Measurements from ENCODE around the gene RAB40B.

Gene RAB40B

DNA sequence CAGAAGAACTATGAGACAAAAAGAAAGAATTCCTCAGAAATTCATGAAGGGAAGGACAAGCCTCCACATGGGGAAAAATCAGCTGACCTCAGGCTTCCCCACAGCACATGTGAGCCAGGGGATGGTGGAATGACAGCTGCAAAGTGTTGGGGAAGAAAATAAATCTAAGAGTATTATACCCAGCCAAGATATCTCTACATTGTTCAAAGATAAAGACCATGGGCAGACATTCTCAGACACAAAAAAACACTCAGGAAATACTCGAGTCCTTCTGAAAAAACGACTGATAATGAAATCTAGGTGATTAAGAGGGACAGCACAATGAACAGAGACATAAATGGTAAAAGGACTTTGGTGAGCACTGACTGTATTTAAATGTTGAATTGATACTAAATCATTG lies 3.9 kb downstream of the RAB40B start:
- in situ Hi-C loops (cut with MboI; ENCODE audit: low sequenced_read_pairs) = no loop called here

- in situ Hi-C loops (cut with MboI; ENCODE audit: low sequenced_read_pairs) = no loop called here
These were observed 5.2 kb downstream of the RAB40B start for GRCh38 chr17:82693168-82693867.

DNA sequence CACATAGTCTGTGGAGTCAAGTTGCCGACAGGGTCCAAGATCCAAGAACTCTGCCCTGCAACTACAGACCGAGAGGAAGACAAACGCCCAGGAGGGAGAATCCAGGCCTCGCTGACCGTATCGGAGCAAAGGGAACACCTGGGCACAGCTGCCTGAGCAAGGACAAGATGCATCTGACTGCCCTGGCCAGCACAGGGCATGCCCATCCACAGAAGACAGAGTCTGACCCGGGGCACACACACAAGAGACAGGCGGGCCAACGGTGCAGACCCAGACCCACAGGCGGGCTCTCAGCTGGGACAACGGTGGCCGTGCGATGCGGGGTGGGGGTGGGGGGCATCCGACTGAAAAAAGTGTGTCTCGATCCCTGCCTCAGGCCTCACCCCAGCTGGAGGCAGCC lies 6.2 kb downstream of the RAB40B start:
- in situ Hi-C loops (cut with MboI; ENCODE audit: low sequenced_read_pairs) = no loop called here

GRCh38 chr17:82691714-82692113 lies 6.8 kb downstream of the RAB40B start:
- in situ Hi-C loops (cut with MboI; ENCODE audit: low sequenced_read_pairs) = no loop called here

- in situ Hi-C loops (cut with MboI; ENCODE audit: low sequenced_read_pairs) = no loop called here
These were observed 7.6 kb downstream of the RAB40B start for GRCh38 chr17:82690786-82691489.

GRCh38 chr17:82689077-82689476 lies 9.4 kb downstream of the RAB40B start:
- in situ Hi-C loops (cut with MboI; ENCODE audit: low sequenced_read_pairs) = no loop called here

- in situ Hi-C loops (cut with MboI; ENCODE audit: low sequenced_read_pairs) = no loop called here
These were observed 10.6 kb downstream of the RAB40B start for GRCh38 chr17:82687871-82688270.

DNA sequence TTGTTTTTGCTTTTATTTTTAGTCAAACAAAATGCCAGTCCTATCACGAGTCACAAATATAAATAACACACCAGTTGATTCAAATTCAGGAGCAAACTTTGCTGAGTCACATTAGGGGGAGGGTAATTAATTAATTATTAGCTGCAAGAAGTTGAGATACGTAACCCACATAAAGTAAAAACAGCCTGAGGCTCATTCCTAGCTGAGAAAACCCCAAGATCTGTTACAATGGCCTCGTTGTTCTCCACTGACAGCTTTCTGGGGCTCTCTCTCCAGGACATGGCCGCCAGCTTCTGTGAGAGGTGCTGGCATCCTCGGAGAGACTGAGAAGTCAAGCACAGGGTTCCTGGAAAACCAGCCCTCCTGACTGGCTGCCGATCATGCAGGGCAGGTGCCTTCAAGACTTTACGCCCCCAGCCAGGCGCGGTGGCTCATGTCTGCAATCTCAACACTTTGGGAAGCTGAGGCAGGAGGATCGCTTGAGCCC lies 11.1 kb downstream of the RAB40B start:
- in situ Hi-C loops (cut with MboI; ENCODE audit: low sequenced_read_pairs) = no loop called here

- in situ Hi-C loops (cut with MboI; ENCODE audit: low sequenced_read_pairs) = no loop called here
These were observed 11.9 kb downstream of the RAB40B start for GRCh38 chr17:82686366-82687324.

GRCh38 chr17:82685291-82685690 lies 13.2 kb downstream of the RAB40B start:
- in situ Hi-C loops (cut with MboI; ENCODE audit: low sequenced_read_pairs) = no loop called here

DNA sequence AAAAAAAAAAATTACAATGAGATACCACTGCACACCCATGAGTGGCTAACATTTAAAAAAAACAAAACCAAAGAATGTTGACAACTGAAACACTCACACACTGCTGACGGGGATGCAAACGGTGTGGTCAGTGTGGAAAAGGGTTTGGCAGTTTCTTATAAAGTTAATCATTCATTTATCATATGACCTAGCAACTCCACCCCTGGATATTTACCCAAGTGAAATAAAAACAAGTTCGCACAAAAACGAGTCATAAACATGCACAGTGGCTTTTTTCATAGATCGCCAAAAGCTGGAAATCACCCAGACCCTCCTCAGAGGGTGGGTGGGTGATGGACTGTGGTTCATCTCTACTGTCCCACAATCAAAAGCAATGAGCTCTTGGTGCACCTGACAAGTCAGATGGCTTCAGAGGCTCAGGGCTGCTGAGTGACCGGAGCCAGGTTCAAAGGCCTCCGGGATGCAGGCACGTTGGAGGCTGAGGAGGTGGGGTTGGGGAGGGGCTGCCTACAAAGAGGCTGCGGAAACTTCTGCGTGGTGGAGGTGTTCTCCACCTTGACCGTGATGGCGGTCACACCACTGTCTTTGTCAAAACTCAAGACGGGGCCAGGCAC lies 14.2 kb downstream of the RAB40B start:
- in situ Hi-C loops (cut with MboI; ENCODE audit: low sequenced_read_pairs) = no loop called here

- in situ Hi-C loops (cut with MboI; ENCODE audit: low sequenced_read_pairs) = no loop called here
These were observed 15.0 kb downstream of the RAB40B start for GRCh38 chr17:82683534-82683933.

- in situ Hi-C loops (cut with MboI; ENCODE audit: low sequenced_read_pairs) = no loop called here
These were observed 17.0 kb downstream of the RAB40B start for GRCh38 chr17:82681547-82681946.

DNA sequence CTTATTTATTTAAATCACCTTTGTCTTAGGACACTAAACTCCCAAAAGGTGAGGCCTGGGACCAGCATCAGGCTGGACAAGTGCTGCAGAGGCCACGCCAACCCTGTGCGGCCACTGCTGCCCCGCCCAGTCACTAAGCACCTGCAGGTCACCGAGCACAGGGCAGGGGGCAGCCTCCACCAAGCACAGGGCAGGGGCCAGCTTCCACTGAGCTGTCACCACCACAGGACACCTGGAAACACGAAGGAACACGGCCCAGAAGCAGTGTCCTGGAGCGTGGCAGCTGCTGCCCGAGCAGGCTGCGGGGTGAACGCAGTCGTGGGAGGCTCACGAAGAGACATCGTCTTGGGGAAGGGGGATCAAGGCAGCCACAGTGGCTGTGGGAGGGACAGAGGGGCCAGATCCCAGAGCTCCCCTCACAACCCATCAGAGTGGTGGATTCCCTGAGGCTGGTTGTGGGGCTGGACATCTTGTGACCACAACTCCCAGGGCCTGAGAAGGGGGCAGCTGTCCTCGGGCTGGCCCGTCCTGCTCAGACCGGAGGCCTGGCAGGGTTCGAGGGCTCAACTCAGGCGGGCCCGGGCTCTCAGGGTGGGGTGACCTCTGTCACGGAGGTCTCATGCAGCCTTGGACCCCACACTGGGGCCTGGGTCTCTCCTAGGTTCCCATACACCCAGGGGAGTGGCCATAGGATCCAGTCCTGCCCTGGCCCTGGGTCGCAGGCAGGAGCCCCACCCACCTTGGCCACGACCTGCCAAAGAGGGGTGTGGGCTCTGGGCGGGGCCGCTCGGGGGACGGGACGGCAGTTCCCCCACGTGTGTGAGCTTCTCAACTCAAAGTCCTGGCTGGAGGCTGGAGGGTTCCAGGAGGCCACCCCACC lies 18.7 kb downstream of the RAB40B start:
- in situ Hi-C loops (cut with MboI; ENCODE audit: low sequenced_read_pairs) = no loop called here

GRCh38 chr17:82678265-82678891 lies 20.1 kb downstream of the RAB40B start:
- in situ Hi-C loops (cut with MboI; ENCODE audit: low sequenced_read_pairs) = no loop called here

GRCh38 chr17:82677353-82677925 lies 21.1 kb downstream of the RAB40B start:
- in situ Hi-C loops (cut with MboI; ENCODE audit: low sequenced_read_pairs) = no loop called here

DNA sequence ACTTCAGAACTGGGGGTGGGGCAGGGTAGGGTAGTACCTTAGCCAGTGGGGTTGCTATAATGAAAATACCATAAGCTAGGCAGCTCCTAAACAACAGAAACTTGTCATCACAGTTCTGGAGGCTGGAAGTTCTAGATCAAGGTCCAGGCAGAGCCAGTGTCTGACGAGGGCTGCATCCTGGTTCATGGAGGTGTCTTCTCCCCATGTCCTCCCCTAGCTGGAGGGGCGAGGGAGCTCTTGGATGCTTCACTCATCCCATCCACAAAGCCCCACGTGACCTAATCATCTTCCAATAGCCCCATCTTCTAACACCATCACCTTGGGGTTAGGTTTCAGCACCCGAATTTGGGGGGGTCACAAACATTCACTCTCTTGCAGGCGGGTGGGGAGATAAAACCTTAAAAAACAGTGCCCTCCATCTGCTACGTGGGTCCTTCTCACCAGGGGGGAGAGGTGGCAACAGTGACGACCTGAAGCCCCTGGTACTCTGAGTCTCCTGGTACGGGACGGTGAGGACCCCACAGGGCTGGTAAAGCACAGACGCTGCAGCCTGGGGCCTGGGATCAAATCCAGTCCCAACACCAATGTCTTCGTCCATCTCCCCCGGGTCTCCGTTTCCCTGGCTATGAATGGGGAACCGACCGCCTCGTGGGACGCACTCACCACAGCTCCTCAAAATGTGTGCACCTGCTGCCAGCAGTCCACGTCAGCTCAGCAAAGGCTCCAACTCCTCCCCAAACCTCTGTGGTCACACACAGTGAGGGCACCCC lies 22.8 kb downstream of the RAB40B start:
- in situ Hi-C loops (cut with MboI; ENCODE audit: low sequenced_read_pairs) = no loop called here
